Stimulated activated CD4-positive, alpha-beta T cell treated with anti-CD3 and anti-CD28 coated beads, TNF-alpha, amount 100 ng/mL, for 4 hours (primary cell): ENCODE measurements around the gene EXOC4.

Experiments used
- DNase-seq, 3 experiments: peaks; one replicate each; pipeline ENCODE4 v3.0.0-alpha.2; 2020; ENCODE audit warnings: low read depth in 3 of 3

The EXOC4 gene

DNA sequence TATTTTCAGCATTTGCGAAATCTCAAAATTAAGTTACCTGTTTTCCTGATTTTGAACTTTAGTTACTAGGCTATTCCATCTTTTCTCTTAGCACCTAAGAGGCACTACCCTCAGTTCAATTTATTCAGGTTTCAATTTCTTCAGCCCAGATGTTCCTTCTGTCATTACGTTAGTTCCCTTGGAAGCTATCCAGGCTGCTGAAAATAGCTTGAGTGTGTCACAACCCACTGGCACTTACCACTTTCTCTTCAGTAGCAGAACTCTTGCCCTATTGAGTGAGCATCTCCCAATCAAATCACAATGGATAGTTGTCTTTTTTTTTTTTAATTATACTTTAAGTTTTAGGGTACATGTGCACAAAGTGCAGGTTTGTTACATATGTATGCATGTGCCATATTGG lies 541.6 kb downstream of the EXOC4 start:
- DNase-seq = no peak

DNA sequence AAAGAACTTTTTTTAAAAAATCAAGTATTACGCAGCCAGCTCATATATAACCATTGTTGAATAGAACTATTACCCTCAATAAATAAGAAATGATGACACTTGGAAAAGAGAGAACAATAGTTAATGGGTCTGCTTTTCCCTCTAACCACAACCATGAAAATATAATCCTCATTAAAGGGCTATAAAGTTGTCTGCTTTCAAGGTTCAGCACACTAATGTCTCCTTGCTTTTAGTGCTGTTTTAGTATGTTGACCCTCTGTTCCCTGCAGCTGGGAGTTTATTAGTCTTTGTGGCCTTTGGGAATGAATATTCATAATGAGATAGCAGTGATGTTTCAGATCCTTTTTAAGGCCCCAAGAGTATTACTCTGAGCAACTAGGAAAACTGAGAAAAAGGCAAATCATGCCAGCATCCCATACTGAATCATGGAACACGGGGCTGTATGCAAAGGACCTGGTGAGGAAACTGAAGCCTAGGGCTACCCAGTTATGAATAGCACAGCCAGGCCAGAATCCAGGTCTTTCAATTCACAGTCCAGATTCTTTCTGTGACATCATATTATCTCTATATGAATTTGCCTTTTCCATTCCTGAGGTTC lies 542.3 kb downstream of the EXOC4 start:
- no peak for DNase-seq

DNA sequence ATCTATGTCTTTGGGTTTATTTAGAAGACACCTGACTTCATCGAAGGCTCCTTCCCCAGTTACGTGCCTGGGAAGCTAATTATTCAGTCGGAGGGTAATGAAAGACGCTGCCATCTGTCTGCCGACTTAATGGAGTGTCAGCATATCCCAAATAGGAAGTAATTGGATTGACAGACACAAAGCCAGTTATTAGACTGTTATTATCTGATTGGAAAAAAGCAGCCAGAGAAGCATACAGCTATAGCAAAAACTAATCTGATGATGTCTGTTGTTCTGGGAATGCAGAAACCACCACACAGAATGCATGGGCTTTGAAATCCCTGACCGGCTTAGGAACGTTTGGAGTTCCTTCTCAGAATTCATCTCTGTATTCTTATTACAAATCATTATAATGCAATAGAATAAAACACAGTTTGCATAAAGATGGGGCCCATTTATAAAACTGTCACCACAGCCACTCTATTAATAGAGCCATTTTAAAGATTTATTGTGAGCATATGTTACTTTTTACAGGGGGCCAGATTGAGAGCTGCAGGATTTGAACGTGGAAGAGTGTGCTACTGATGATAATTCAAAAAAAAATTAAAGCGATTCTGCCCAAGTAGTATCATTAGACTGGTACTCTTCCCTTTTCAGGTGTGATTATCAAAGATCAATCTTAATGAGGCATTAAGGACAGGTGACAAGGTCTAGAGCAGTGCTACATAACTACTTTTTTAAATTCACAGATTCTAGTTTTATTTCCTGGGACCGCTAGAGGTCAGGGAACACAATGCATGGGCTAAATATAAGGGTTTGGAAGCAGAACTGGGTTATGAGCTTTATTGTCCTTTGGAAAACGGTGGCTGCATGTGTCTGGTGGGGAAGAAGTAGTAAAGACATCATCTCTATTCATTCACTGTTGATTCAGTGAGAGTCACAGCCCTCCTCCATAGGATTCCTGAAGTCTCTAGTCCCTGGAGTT lies 544.2 kb downstream of the EXOC4 start:
- no peak for DNase-seq

DNA sequence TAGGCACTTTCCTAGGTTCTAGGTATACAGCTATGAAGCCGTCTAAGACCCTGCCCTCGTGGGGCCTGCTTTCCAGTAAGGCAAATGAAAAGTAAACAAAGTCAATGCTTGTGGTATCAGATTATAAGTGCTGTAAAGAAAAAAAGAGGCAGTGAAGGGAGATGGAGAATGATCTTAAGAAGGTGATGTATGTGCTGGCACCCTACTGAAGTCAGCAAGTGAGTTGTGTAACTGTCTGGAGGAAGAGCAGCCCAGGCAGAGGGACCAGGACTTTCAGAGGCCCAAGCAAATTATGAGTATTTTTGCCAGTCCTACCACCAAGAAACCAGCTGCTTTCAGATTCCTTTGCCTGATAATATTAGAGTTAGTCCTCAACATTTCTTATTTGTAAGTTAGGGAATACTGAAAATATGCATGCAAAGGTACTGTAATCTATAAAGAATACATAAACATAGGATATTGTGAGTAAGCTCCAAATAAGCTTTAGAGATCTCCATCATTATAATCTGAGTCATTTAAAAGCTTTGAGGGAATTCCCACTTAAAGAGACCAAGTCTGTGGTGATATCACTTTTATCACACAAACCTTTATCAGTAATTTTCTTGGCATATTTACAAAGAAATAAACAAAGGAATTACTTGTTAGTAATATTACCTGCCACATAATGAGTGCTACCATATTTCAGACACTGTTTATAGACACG lies 545.1 kb downstream of the EXOC4 start:
- no peak for DNase-seq

DNA sequence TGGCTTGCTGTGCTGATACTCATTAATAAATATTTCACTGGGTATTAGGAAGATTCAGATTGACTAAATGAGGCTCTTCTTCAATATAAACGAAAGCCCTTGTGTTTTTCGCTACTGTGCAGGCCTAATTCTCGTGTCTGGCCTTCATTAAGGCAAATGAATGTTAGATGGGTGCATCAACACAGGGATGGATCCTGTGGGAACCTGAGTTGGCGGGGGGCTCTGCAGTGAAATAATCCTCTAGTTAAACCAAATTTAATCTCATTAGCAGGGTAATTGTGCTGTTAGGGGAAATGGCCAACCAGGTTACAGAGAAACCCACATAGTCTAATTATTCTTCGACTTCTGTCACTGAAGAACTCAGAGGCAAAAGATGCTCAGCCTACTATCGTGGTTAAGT lies 548.5 kb downstream of the EXOC4 start:
- no peak for DNase-seq

DNA sequence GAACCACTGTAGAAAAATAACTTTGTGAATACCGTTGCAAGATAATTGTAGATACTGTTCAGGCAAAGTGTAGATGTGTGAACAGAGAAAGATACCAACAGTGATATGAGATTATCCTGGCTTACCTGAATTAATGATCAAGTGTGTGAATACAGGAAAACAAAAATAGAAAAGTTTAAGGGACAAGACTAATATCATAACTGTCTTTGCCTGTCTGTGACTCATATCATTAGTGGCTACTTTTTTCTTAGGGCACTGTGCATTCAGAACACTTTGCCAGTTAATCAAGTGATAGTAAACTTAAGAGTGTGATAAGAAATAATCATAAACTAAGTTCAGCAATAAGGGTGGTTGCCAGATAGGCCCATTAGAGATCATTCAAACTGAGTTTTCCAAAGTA lies 551.2 kb downstream of the EXOC4 start:
- DNase-seq = no peak

DNA sequence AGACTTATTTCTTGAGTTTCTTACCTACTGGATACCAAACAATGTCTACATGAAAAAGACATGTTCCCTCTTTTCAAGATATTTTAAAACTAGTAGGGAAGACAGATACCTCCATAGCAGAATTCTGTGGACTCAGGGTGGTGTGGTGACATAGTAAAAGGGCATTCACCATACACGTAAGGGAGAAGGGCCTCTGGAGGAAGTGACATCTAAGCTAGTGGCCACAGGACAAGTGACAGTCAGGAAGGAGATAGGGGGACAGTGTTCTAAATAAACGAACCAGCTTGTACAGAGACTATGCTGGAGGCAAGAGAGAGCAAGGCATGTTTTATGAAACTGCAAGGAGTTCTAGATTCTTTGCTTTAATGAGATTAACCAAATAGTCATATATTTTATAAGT lies 552.5 kb downstream of the EXOC4 start:
- DNase-seq = no peak

DNA sequence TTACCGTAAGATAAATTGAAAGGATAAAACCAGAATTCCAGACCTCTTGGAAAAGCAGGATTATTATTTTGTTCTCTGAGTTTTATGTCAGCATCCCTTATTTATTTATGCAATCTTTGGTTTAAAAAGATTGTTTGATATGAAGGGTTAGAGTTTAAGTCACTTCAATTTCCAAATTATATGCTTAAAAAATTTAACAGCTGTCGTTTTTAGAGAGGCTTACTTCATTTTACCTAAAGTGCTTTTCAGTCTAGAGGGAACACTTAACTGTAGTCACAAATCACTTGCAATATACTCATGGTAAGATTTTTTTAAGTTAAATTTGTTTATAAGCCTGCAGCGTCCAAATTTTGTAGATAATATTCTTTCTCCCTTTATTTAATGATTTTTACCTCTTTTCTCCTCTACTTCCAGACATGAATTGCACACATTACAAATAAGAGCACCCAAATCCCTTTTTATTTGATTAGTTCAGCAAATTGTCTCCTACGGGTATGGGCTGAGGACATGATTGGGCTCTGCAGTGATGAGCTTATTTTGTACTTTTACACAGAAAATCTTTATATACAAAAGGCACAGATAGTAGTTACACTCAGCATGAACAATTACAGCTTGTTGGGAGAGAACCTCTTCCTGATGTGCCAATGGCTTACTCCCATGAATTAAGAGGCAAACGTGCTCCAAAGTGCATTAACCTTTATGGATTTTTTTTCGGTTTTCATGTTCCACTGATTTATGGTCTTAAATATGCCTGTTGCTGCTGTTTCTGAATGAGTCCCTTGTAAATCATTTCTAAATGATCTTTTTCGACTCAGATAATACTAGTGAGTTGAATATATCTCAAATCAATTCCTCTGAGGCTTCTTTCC lies 555.0 kb downstream of the EXOC4 start:
- DNase-seq = no peak

DNA sequence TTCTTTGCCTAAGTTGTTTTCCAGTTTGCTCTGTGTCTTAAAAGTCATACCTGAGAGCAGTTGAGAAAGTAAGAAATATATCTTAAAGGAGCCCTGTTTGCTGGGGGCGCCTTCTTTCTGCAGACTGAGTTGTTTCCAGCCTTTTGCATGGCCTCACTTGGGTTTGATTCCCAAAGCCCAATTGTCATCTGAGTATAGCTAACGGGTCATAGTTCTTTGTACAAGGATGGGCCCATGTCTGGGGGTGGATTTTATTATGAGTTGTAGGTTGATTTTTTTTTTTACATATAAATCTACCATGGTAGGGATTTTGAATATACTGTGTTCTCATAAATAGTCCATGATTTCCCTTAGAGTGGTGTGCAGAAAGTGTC lies 555.6 kb downstream of the EXOC4 start:
- no peak for DNase-seq

DNA sequence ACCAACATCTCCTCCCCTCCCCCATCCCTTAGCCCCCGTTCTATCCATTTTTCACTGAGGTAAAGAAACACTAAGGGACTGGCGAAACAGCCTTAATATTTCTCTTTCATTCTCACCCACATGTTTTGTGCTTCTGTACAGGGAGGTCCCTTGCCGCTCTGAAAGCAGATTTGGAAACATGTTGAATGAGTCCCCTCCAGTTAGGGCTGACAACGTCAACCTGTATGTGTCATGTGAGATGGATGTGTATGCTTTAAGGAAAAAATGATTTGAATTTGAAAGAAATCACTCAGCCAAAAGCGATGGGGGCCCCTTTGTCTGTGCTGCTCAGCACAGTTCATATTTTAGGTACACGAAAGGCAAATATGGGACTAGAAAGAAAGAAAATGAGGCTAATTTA lies 560.0 kb downstream of the EXOC4 start:
- no peak for DNase-seq

DNA sequence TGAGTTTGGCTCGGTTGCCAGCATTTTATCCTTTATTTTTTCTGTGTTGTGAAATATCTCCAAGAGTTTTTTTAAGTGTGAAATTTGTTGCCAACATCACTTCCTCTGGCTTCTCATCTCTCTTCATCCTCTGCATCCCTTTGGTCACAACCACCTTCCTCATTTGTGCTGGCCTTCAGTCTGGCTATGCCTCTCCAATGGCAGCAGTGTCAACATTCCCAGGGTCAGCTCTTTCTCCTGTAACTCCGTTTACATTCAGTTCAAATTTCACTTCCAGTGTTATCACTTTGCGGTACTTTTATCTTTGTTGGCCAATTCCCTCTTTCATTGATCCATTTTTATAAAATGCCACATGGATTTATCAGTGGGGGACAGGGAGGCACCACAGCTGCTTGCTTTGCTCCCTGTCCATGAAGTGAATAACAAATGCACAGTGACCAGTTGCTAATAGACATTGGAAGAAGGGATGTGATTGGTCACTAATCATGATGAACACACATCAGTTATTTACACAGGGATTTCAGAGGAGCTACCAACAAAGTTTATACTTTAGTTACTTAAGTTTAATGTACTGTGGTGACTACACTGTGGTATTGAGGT lies 562.8 kb downstream of the EXOC4 start:
- no peak for DNase-seq

DNA sequence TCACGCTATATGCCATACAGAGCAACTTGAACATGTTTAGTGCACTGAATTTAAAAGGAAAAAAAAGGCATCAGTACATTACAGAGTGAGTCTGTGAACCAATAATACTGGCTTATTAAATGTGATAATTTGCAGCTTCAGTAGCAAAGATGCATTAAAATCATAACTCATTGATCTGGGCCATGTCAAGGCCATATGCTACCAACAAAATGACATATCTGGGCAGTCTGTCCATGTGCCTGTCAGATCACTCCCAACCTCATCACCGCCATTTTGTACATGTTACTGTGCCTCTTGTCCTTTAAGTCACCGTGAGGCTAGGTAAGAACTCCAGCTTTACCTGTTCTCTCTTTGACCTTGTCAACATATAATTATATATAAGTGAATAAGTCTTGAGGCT lies 566.8 kb downstream of the EXOC4 start:
- DNase-seq = no peak

DNA sequence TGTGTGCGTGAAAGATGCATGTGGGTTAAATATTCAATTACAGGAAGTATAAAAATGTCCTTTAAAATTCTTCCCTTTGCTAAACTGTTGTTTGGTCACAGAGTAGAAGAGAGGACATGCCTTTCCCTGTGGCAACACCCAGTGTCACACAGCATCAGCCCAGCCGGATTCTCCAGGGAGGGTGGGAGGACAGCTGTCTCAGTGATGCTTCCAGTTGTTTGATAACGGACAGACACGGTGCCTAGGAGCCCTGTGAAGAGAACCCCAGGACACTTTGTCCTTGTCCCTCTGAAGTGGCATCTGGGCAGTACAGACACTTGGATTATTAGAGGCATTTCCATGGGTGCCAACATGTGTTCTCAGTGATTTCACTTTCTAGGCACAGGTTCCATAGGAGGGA lies 567.7 kb downstream of the EXOC4 start:
- DNase-seq = no peak

DNA sequence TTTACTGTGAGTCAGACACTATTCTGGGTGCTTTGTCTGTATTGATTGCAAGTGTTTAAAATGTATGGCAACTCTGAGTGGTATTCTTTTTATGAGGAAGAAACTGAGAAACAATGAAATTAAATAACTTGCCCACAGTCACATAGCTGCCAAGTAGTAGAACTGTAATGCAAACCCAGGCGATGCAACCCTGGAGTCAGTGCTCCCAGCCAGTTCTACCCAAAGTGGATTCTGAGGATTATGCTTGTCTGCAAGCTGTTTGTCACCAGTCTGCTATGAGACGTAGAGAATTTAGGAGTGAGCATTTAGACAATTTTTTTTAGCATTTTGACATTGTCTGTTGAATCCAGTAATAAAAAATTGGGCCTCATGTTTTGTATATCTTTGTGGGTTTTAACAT lies 568.3 kb downstream of the EXOC4 start:
- no peak for DNase-seq

DNA sequence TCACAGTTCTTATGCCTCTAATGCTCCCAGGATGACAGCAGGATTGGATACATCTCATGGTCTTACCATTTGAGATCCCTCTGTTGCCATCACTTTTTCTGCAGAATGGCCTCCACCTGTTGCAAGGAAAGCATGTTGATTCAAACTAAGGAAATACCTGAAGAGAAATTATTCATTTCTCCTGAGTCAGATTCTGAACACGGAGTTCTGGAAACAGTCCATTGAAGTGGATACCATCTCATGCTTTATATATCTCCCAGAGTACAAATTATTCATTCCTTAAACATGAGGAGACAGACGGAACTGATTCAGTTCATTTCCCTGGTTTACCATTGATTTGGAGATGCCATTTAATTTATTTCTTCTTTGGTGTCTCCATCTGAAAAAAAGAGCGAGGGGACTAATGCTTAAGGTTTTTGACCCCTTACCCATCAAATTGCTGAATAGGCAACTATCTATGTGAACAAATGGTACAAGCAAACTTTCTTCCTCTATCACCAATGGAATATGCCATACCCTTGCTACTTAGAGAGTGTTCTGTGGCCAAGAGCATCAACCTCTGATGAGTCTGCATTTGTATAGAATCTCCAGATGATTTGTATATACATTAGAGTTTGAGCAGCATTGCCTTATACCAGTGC lies 569.2 kb downstream of the EXOC4 start:
- DNase-seq = no peak

DNA sequence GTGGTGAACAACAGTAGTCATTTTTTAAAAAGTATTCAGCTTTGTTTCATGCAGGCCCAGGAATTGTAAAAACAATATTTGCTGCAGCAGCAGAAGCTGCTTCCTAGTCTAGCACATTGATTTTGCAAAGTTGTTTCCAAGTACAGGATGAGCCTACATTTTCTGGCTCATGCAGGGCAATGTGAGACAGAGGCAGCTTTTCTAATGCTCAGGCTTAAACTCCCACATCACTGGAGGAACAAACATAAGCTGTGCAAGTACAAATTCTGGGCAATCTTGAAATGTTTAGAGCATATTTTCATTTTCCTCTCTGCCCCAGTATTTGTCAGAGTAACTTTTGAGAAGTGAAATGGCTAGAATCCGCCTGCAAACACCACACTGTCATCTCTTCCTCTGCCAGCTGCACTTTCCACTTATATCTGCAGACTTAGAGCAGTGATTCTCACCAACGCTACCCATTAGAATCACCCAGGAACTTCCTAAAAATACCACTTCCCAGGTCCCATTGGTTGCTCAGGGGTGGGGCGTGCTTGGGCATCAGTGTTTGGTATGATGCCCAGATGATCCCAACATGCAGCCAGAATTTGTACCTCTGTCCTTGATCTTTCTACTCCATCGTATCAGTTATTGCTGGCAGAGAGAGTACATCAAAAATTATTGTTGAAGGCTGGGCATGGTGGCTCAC lies 570.1 kb downstream of the EXOC4 start:
- no peak for DNase-seq

DNA sequence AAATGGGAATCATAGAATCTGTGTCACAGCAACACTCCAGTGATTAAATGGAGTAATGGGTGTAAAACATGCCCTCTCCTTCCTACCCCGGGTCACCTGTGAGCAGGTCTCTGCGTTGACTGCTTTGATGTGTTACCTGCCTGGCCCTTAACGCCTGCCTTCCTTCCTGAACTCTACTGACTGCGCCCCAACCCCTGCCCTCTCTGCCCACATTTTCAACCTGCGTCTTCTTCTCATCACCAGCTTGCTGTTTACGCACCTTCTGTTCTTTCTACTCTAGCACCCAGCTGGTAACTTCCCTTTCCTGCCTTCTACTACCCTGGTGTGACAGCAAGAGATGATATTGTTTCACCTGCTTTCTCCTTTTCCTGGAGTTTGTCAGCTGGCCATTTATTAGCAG lies 571.3 kb downstream of the EXOC4 start:
- no peak for DNase-seq

DNA sequence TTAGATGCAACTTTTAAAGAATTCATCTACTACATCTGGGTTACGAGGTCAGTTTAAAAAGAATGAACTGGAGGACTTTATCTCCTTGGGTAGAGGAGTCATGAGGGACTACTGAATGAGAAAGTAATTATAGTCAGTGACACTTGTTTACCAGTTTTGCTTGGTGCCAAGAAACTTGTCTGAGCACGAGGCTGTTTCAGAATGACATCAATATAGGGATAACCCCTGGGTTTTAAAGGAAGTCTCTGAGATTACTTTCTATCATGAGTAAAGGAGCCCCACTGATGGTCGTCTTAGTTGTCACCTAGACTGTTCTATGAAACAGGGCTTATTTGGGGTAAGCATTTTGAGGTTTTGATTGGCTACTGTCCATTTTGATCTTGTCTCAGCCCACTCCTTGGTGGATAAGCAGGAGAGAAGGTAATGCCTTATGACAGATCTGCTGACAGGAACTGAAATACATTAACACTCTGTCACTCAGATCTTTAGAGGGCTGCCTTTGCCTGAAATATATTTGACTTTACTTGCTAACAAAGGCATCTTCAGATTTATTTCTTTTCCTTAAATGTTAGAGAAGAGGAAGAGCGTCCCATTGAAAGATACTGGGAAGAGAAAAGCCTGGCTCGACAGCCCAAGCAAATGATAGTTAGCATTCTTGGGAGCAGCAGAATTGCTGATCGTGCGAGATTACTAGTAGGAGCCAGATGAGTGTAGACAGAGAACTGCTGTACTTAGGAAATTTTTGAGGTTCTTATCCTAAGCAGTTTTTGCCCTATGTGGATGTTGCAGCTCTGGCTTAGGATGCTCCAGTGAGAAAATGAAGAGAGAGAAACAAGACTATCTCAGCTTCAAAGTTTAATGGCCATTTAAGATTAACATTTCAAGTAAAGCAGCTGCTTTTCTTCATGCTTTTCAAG lies 575.1 kb downstream of the EXOC4 start:
- DNase-seq = no peak

DNA sequence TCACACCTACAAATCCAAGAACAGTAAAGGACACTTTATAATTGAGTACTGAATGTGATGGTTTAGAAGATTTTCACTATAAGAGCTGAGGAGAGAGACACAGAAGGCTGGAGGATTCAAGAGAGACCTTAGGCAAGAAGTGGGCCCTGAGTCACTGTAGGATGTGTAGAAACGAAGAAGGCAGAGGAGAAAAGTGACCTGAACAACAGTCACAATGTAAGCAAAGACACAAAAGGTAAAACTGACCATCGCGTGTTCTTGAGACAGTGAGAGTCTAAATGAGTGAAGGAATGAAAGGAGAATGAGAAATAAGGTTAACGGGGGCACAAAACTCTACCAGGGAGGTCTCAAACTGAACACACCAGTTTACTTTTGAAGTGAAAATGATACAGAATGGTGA lies 576.0 kb downstream of the EXOC4 start:
- DNase-seq = no peak
